KOPT-K1 (cell line): ENCODE measurements around the gene DPEP2.

ENCODE experiments used
- H3K27ac ChIP-seq: fragments of 200-600 bp; sonication (generic); 2 replicates; pipeline ENCODE4 v1.5.1; 2016; ENCODE audit warnings: antibody characterized with exemption, mild to moderate bottlenecking, low read depth, low read length; ENCODE audit not compliant: poor library complexity, severe bottlenecking
- H3K36me3 ChIP-seq: fragments of 200-600 bp; sonication (generic); 2 replicates; pipeline ENCODE4 v1.5.1; 2017; ENCODE audit warnings: antibody characterized with exemption, mild to moderate bottlenecking, low read length, moderate library complexity; ENCODE audit not compliant: insufficient read depth
- H3K9me3 ChIP-seq: fragments of 200-600 bp; sonication (generic); 2 replicates; pipeline ENCODE4 v1.5.1; 2017; ENCODE audit warnings: antibody characterized with exemption, low read length, mild to moderate bottlenecking; ENCODE audit not compliant: insufficient read depth, poor library complexity, severe bottlenecking

The DPEP2 gene

DNA sequence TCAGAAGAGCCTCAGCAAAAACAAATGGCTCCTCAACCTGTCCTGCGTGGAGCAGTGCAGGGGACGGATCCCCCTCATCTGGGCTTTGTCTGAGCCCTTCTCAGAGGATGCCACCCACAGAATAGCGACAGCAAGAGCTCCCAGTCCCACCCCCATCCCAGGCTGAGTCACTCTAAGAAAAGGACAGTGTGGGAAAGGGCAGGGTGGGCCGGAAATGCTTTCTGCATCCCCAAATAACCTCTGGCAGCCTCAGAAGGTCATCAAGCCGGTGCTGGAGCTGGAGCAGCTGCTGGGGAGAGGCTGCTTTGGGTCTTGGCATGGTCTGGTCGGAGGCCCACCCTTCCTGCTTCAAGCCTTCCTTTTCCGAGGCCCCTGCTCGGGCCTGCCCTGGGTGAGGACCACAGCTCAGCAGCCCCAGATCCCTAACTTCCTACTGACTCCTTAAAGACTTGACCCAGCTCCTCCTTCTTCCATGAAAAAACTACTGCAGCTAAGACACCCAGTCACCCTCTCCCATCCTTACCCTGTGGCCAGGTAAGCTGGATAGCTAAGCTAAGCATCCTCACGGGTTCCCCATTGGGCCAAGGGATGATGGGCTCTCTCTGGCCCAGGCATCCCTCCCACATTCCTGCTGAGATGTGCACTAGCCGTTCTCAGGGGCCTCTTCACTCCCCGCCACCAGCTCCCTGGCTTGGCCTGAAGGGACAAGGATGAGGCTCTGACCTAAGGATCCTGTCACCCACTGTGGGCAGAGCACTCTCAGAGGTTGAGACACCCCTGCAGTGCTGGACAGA lies 39.6 kb downstream of the DPEP2 start:
- Histone ChIP-seq H3K27ac (no peak overlapping the region), H3K9me3 (no peaks in the 10 kb centered on the region), H3K36me3 (peaks cover 60% of the 10 kb centered on the region)

DNA sequence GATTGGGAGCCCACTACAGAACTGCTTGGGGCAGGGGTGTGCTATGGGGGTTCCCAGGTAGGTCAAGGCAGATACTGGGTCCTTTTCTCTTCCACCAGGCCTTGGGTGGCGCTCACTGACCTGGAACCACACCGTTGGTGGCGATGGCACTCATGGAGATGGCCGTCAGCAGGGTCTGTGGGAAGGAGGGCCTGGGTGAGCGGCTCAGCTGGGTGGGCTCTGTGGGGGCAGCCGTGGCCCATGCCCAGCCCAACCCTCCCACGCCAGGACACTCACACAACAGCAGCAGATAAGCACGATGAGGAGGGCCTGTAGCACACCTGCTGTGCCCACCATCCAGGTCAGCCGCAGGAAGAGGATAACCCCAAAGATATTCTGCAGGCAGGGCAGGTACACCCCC lies 41.7 kb downstream of the DPEP2 start:
- no peaks in the 10 kb centered on the region for H3K9me3 ChIP-seq
- no peak overlapping the region for H3K27ac ChIP-seq
- H3K36me3 ChIP-seq: peaks cover 68% of the 10 kb centered on the region

DNA sequence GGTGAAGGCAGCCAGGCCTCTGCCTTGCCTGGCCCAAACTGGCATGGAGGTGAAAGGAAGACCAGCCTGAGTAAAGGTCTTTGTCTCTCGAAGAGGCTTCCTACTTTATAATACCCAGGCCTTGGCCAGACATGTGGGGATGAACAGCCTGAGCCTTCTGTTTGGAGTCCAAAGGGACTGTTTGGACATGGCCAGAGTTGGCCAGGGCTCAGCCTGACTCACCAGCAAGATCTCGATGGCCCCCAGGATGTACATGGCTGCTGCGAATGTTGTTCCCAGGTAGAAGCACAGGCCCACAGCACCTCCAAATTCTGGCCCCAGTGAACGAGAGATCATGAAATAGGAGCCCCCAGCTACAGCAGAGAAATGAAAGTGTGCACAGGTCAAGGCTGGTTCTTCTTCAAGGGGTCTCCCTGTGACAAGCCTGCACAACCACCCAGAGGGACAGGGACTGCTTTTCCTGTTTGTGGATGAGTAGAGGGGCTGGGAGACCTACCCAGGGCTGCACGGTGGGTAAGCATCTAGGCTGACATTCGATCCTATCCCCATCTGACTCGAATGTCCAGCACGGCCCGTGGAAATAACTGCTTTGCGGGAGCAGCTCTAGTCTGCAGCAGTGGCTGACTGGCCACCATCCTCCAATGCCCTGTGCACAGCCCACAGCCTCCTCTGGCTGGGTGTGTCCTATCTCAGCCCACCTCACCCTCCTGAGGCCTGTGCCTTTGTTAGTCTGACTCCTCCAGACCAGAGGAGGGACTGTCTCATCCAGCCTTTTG lies 44.7 kb downstream of the DPEP2 start:
- Histone ChIP-seq H3K27ac (no peak overlapping the region), H3K9me3 (no peaks in the 10 kb centered on the region), H3K36me3 (peaks cover 66% of the 10 kb centered on the region; the same call in 1 of the 2 replicates)

DNA sequence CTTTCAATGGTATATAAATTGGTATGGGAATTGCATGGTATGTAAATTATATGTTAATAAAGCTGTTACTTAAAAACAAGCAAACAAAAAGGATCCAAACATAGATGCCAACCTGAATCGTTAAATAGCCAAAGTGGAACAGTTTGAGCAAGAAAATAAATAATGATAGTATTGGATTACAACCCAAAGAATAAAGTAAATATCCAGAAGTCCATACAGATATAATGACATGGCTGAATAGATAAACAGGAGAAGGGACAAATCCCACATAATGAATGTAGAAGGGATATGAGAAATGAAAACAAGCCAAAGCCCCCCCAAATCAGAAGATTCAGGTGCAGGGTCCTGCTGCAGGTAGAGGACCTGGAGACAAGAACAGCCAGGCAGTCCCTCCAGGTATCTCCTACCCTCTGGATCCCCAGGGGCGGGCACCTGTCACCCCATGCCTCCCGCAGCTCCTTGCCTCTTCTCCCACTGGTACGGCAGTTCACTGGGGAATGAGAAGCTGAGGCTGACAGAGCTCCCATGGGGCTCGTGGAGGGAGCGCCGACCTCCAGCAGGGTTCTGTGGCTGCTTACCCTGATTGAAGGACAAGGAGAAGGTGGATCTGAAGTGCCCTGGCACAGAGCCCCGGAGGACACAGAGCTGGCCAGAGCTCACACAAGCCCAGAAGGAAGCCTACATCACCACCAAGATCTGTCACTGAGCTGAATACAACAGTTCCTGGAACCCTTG lies 45.5 kb downstream of the DPEP2 start:
- no peak overlapping the region for H3K27ac ChIP-seq
- H3K9me3 ChIP-seq: no peaks in the 10 kb centered on the region
- H3K36me3 ChIP-seq: peaks cover 63% of the 10 kb centered on the region; the same call in 1 of the 2 replicates

DNA sequence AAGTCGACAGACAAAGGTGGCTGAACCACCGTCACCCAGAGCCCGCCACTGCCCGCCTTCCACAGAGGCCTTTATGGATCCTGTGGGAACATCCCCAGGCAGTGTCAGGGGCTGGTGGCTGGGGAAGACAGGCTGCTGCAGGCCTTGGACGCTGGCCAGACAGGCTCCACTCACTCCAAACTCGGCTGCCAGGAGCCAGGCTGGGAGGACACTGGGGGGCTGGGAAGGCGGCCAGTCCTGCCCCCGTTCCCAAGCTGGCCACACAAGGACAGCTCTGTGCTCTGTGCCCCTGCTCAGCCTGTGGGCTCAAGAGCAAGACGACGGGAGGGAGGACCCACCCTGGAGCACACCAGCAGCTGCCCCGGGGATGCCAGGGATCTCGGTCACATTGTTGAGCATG lies 47.8 kb downstream of the DPEP2 start:
- Histone ChIP-seq H3K36me3 (peaks cover 72% of the 10 kb centered on the region; the same call in 1 of the 2 replicates), H3K9me3 (no peaks in the 10 kb centered on the region), H3K27ac (no peak overlapping the region)

DNA sequence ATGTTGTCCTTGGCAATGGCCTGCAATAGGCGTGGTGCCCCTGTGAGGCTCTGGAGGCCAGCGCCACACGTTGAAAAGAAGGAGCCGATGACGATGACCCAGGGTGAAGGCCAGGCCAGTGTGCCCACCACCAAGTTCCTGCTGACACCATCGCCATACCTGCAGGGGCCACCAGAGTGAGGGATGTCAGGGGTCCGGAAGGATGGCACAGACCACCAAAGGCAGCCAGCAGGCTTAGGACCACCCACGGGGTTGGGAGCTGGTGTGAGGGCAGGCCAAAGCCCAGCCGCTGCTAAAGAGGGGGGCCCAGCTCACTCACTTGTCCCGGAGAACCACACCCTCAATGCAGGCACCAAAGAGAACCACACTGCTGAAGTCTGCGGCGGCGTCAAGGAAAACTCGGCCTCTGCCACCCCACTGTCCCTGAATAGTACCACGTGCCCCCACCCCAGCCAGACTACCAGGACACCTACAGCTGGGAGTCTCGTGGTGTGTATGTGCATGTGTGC lies 48.9 kb downstream of the DPEP2 start:
- Histone ChIP-seq H3K27ac (no peak overlapping the region), H3K36me3 (peaks cover 83% of the 10 kb centered on the region; the same call in 1 of the 2 replicates)

DNA sequence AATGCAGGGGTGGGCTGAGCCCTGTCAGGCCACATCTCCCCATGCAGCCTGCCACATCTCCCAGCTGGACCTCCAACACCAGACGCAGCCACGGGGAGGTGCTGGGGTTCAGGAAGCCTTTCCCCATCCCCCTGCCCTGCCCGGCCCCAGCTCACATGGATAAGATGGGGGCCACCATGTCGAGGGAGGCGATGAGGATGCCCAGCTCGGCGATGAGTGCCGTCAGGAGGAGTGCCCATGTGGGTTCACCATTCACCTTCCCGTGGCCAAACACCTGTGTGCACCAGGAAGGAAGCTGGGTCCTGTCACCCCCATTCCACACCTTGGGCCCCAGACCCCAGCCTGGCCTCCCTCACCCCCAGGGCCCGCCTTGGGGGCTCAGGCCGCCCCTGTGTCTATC lies 49.6 kb downstream of the DPEP2 start:
- Histone ChIP-seq H3K36me3 (peaks cover 85% of the 10 kb centered on the region; the same call in 1 of the 2 replicates), H3K27ac (no peak overlapping the region), H3K9me3 (no peaks in the 10 kb centered on the region)

More for the DNA sequence above, 48.9 kb downstream of the DPEP2 start:
- H3K9me3 ChIP-seq: no peaks in the 10 kb centered on the region

DNA sequence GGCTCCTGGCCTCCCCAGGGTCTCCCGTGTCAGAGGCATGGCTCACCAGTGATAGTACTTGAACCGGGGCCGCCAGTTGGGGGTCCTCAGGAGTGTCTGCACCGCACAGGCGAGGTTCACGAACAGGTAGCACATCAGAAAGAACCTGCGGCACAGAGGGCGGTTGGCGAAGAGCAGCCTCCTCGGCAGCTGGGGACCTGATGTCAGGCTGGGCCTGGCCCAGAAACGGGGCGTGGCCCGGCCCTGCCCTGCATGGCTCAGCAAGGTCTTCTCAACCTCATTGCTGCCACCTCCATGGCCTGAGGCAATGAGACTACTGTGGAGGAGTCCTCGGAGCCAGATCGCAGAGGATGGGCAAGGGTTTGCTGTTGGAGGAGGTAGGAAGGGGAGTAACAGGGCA lies 51.3 kb downstream of the DPEP2 start:
- peaks cover 86% of the 10 kb centered on the region; the same call in 1 of the 2 replicates for H3K36me3 ChIP-seq
- no peak overlapping the region for H3K27ac ChIP-seq
- H3K9me3 ChIP-seq: no peaks in the 10 kb centered on the region

DNA sequence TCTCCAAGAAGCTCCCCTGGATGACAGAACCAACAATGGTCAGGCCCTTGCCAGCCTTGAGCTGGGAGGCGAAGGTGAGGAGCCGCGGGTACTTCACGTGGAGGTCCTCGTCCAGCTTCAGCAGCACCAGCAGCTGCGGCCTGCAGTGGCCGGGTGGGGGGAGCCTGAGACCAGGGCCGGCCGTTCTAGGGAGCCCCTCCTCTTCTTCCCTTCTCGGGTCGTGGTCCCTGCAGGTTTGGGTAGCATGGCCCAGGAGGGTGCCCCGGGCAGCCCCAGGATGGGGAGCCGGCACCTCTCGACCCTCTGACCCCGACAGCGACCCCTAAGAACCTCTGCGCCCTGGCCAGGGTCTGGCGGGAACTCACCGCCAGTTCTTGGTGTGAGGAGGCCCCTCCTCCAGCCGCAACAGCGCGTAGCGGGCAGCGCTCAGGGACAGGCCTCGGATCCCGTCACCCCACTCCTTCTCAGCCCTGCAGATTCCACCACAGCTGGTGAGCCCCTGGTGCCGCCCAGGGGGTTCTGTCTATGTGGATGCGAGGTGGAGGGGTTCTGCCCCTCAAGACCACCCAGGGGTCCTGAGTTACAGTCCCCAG lies 52.2 kb downstream of the DPEP2 start:
- Histone ChIP-seq H3K27ac (no peak overlapping the region), H3K9me3 (no peaks in the 10 kb centered on the region), H3K36me3 (peaks cover 93% of the 10 kb centered on the region)

DNA sequence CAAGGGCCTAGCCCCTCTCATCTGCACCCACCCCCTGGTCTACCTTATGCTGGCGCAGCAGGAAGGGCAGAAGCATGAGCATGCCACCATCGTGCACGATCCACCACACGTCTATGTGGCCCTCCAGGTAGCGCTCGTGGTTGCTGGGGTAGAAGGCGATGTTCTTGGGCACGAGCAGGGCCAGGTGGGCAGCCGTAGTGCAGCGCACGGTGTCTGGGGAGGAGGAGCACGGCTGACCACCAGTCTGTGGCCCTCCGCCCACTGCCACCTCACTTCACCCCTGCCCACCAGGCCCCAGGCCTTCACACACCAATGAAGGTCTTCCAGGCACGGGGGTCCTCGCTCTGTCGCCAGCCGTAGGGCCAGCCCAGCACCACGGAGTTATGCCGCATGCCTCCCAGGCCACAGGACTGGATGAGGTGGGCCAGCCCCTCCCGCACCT lies 53.1 kb downstream of the DPEP2 start:
- H3K27ac ChIP-seq: no peak overlapping the region
- H3K9me3 ChIP-seq: no peaks in the 10 kb centered on the region
- peaks cover 92% of the 10 kb centered on the region for H3K36me3 ChIP-seq

DNA sequence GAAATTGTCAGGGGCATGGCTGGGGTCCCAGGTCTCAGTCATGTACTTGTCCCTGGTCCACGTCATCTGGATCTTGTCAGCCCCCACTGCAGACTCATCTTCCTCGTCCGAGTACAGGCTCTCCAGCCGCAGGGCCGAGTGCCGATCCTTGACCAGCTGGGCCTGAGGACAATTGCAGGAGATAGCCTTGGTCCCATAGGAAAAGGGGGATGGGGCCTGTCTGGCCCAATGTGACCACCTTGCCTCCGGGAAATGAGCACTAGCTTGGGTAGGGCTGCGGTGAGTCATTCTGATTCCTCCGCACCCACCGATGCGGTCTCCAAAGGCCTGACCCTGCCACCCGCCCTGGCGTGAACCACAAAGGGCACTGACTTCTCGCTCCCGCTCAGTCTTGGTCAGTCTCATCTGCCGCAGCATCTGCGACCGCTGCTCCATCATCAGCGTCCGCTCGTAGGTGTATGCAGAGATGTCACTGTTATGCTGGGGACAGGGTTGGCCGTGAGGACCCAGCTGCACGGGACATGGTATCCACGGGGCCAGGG lies 53.8 kb downstream of the DPEP2 start:
- Histone ChIP-seq H3K36me3 (peaks cover 86% of the 10 kb centered on the region), H3K27ac (no peak overlapping the region), H3K9me3 (no peaks in the 10 kb centered on the region)

DNA sequence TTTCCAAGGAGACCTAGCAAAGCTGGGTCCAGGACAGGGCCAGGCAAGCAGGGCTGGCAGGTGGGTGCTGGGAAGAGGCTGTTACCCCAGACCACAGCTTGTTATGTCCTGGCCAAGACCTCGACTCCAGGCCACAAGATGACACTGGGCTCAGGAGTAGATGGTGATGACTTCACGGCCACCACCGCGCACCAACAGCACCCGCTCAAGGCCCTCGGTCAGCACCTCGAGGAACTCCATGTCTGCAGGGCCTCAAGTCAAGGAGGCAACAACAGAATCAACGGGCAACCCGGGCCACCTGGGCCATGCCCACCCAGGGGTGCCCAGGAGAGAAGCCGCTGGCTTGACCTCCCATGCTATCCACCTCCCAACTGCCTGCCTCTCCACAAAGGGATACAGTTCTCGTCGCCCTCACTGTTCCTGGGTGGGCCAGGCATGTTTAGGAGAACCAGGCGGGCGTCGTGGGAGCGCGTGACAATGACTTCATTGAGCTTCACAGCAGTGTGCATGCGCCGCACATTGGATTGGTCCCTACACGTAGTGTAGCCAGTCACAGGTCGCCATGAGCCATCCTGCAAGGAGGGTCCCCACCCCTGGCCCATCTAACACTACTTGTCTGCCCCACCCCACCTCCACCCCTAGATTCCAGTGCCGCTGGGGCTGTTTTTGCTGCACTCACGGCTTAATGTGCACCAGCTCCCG lies 54.4 kb downstream of the DPEP2 start:
- Histone ChIP-seq H3K27ac (no peak overlapping the region), H3K9me3 (no peaks in the 10 kb centered on the region), H3K36me3 (peaks cover 80% of the 10 kb centered on the region)

DNA sequence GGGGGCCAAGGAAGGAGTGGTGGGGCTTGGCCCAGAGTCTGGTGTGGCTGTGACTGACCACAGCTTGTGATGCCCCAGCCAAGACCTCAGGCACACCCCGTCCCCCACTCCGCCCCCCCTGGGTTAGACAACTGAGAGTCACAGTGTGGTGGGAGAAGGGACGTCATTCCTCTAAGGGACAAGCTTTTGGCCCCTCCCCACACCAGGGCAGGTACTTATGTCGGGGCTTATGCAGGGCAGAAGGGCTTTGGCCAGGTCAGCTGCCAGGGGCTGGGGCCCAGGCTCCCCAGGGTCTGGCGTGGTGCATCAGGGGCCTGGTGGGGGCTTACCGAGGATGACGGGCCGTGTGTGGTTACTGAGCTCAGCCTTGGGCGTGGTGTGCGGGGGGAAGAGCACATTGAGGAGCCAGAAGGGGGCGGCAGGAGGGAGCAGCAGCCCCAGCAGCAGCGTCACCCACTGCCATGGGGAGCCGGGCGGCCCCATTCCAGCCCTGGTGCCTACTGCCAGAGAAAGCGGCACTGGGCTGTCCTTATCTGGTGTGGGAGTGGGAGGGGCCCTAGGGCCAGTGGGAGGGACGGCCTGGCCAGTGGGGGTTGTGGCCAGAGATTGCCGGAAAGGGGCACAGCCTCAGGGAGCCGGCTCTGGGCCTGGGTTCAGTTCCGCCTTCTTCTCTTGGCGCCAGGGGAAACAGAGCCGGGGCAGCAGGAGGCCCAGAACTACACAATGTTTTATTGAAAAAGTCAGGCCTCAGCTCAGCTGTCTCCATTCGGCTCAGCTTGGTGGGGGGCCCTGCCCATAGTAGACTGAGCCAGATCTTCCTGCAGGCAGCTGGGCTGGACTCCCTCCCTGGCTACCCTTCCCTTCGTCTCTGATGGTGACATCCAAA lies 55.4 kb downstream of the DPEP2 start, which contains the start of gene LCAT:
Gene LCAT, minus strand, starts transcription at position 502 of the 886 bp plus-strand sequence. Its CDS starts 19 bp downstream, at position 483.
- Histone ChIP-seq H3K27ac (no peak within 1 kb of the TSS), H3K36me3 (peaks cover 73% of the 10 kb centered on the region), H3K9me3 (no peaks in the 10 kb centered on the region)
